Mesothelial cell of epicardium (in vitro differentiated cells): Measurements from ENCODE around the gene KRT13. TPM values are rescaled to one million over a fixed set of nuclear protein-coding genes. Genes with fewer than 3 reads are reported as not detected.

Experiments
- DNase-seq, 2 experiments: peaks; one replicate each; pipeline ENCODE4 v3.0.0; 2021; ENCODE audit warnings: low spot score in 2 of 2; ENCODE audit not compliant: unreplicated experiment in 2 of 2
- H3K27ac Mint-ChIP-seq: 2 replicates; pipeline ENCODE4 v1.8.0; 2021; ENCODE audit warnings: mixed read lengths
- H3K27me3 Mint-ChIP-seq: 2 replicates; pipeline ENCODE4 v1.8.0; 2021; ENCODE audit warnings: low read depth, mixed read lengths
- H3K36me3 Mint-ChIP-seq: 2 replicates; pipeline ENCODE4 v1.8.0; 2021; ENCODE audit warnings: mixed read lengths
- H3K4me1 Mint-ChIP-seq: 2 replicates; pipeline ENCODE4 v1.8.0; 2021; ENCODE audit warnings: mixed read lengths
- H3K4me3 Mint-ChIP-seq: 2 replicates; pipeline ENCODE4 v1.8.0; 2021; ENCODE audit warnings: mild to moderate bottlenecking, moderate library complexity, mixed read lengths
- H3K9me3 Mint-ChIP-seq: 2 replicates; pipeline ENCODE4 v1.8.0; 2021; ENCODE audit warnings: mixed read lengths
- CTCF ChIP-seq: fragments of 200-600 bp; sonication (generic); IDR thresholded peaks from one replicate; pipeline ENCODE4 v1.5.0; 2021; ENCODE audit warnings: antibody characterized with exemption; ENCODE audit not compliant: unreplicated experiment
- total RNA-seq: library from RNA; stranded (reverse); gene quantifications from 3 replicates; pipeline ENCODE4 v1.2.1, GENCODE V29; 2021

The KRT13 gene
- total RNA-seq, 1 donor from 2014 or later: 5.3 TPM

GRCh38 chr17:41524261-41524660 lies 18.8 kb upstream of the KRT13 start:
- no peak for DNase-seq
- Mint-ChIP-seq H3K27me3 (peaks cover 16% of the 10 kb centered on the region), H3K4me3 (peak overlapping the region; percentile 92), H3K36me3 (peaks cover 23% of the 10 kb centered on the region), H3K27ac (peak overlapping the region; percentile 16), H3K9me3 (no peaks in the 10 kb centered on the region), H3K4me1 (peaks cover 77% of the 10 kb centered on the region)
- TF ChIP-seq CTCF: no peak

- Mint-ChIP-seq H3K9me3 (no peaks in the 10 kb centered on the region), H3K27ac (peak overlapping the region; percentile 36), H3K27me3 (peaks cover 11% of the 10 kb centered on the region), H3K4me3 (no peak overlapping the region), H3K36me3 (peaks cover 23% of the 10 kb centered on the region), H3K4me1 (peaks cover 77% of the 10 kb centered on the region)
- TF ChIP-seq CTCF: no peak
- DNase-seq: no peak
Observed at GRCh38 chr17:41523787-41524186, 18.4 kb upstream of the KRT13 start.

- Mint-ChIP-seq H3K27ac (peak overlapping the region; percentile 57), H3K4me3 (no peak overlapping the region), H3K27me3 (peaks cover 8% of the 10 kb centered on the region), H3K4me1 (peaks cover 73% of the 10 kb centered on the region), H3K36me3 (peaks cover 23% of the 10 kb centered on the region), H3K9me3 (no peaks in the 10 kb centered on the region)
- no peak for TF ChIP-seq CTCF
- no peak for DNase-seq
Observed at GRCh38 chr17:41523225-41523593, 17.8 kb upstream of the KRT13 start.

GRCh38 chr17:41522301-41523224 lies 17.2 kb upstream of the KRT13 start:
- Mint-ChIP-seq H3K27ac (peak overlapping the region; percentile 86), H3K9me3 (no peaks in the 10 kb centered on the region), H3K4me3 (peak overlapping the region; percentile 3), H3K27me3 (peaks cover 7% of the 10 kb centered on the region), H3K4me1 (peaks cover 74% of the 10 kb centered on the region), H3K36me3 (peaks cover 23% of the 10 kb centered on the region)
- DNase-seq: no peak
- TF ChIP-seq CTCF: no peak

- H3K27ac Mint-ChIP-seq: peak overlapping the region; percentile 86
- no peaks in the 10 kb centered on the region for H3K27me3 Mint-ChIP-seq
- no peak for TF ChIP-seq CTCF
- peaks cover 20% of the 10 kb centered on the region for H3K36me3 Mint-ChIP-seq
- H3K9me3 Mint-ChIP-seq: no peaks in the 10 kb centered on the region
- H3K4me3 Mint-ChIP-seq: peak overlapping the region; percentile 3
- H3K4me1 Mint-ChIP-seq: peaks cover 73% of the 10 kb centered on the region
- DNase-seq: no peak
Observed at GRCh38 chr17:41521574-41522261, 16.3 kb upstream of the KRT13 start.
